ENCODE measurements around the gene SAMD5. TPM values are rescaled to one million over a fixed set of nuclear protein-coding genes. Genes with fewer than 3 reads are reported as not detected.

The SAMD5 gene
- total and polyA plus RNA-seq, 2 donors (not counting 1 experiment from before 2014, with no cell fraction given): 4.0 to 5.9 TPM

DNA sequence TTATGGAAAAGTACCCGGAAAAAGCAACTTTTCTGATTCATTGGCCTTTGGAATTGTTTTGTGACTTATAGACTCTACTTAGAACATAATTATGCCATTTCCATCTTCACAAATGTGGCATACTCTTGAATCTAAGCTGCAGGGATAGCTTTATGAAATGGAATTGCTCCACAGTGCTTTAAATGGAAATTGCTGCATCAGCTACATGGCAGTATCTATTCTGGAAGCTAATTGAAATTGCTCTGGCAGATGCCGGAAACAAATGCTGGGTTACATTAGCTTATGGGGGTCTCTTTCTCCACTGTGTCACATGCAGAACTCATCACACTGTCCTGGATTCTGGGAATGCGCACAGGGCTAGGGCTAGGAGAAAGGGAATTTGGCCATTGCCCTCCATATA is 108.9 kb downstream of the SAMD5 start:
- no peak for DNase-seq (ENCODE audit: low read depth in 2 of 2)
- TF ChIP-seq, protein P1, sequence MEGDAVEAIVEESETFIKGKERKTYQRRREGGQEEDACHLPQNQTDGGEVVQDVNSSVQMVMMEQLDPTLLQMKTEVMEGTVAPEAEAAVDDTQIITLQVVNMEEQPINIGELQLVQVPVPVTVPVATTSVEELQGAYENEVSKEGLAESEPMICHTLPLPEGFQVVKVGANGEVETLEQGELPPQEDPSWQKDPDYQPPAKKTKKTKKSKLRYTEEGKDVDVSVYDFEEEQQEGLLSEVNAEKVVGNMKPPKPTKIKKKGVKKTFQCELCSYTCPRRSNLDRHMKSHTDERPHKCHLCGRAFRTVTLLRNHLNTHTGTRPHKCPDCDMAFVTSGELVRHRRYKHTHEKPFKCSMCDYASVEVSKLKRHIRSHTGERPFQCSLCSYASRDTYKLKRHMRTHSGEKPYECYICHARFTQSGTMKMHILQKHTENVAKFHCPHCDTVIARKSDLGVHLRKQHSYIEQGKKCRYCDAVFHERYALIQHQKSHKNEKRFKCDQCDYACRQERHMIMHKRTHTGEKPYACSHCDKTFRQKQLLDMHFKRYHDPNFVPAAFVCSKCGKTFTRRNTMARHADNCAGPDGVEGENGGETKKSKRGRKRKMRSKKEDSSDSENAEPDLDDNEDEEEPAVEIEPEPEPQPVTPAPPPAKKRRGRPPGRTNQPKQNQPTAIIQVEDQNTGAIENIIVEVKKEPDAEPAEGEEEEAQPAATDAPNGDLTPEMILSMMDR (conservative IDR thresholded peaks at IDR 0.05 in 1 of 2, IDR thresholded peaks at IDR 0.05 in 1 of 2; ENCODE audit: low read depth in 1 of 2, low read length in 2 of 2): no peak
- no peak for TF ChIP-seq EZH2 (IDR thresholded peaks at IDR 0.05; ENCODE audit: low read length, missing control alignments)
- no peak overlapping the region for H2AFZ ChIP-seq (ENCODE audit: low read length)
- no peaks in the 10 kb centered on the region for H4K20me1 ChIP-seq (ENCODE audit: control insufficient read depth, extremely low read depth, insufficient read depth, low read length)
- no peaks in the 10 kb centered on the region for H3K79me2 ChIP-seq (ENCODE audit: control insufficient read depth, insufficient read depth, low read length)
- H3K27me3 ChIP-seq (ENCODE audit: control insufficient read depth, insufficient read depth, low read length): no peaks in the 10 kb centered on the region
- no peaks in the 10 kb centered on the region for H3K9me3 ChIP-seq (ENCODE audit: control insufficient read depth, insufficient read depth, low read depth, low read length)
- H3K4me2 ChIP-seq (ENCODE audit: extremely low read depth, insufficient read depth, low read length): no peak overlapping the region
- no peak overlapping the region for H3K27ac ChIP-seq (ENCODE audit: insufficient read depth, low read length)
- peaks cover 18% of the 10 kb centered on the region for H3K4me1 ChIP-seq (ENCODE audit: control insufficient read depth, extremely low read depth, insufficient read depth, low read length)
- H3K4me3 ChIP-seq (replicated peaks in 1 of 4; ENCODE audit: control extremely low read depth in 1 of 4, insufficient read depth in 1 of 4, low read depth in 3 of 4, low read length in 4 of 4): no peak overlapping the region
- no peak overlapping the region for H3K9ac ChIP-seq (ENCODE audit: insufficient read depth, low read length)
- no peaks in the 10 kb centered on the region for H3K36me3 ChIP-seq (ENCODE audit: control insufficient read depth, insufficient read depth, low read length)

DNA sequence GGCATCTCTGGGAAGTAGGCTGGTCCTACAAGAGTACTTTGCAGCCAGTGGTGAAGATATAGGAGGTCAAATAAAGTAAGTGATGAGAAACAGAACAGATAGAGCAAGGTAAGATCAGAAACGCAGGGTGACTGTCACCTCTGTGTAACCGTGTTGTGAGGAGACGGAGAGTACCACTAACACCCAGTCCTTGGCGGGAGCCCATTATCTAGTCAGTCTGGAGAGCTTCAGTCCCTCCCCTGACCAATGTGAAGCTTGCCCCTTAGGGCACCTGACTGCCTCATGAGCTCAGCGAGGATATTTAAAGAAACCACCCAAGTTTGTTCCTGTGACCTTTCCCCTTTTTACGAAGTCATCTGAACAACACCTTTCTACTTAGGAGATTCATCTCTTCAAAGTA is 110.0 kb downstream of the SAMD5 start:
- H2AFZ ChIP-seq (ENCODE audit: low read length): no peak overlapping the region
- H4K20me1 ChIP-seq (ENCODE audit: control insufficient read depth, extremely low read depth, insufficient read depth, low read length): no peaks in the 10 kb centered on the region
- DNase-seq (ENCODE audit: low read depth in 2 of 2): no peak
- no peaks in the 10 kb centered on the region for H3K36me3 ChIP-seq (ENCODE audit: control insufficient read depth, insufficient read depth, low read length)
- no peak overlapping the region for H3K27ac ChIP-seq (ENCODE audit: insufficient read depth, low read length)
- H3K4me2 ChIP-seq (ENCODE audit: extremely low read depth, insufficient read depth, low read length): no peak overlapping the region
- H3K4me1 ChIP-seq (ENCODE audit: control insufficient read depth, extremely low read depth, insufficient read depth, low read length): peaks cover 18% of the 10 kb centered on the region
- H3K79me2 ChIP-seq (ENCODE audit: control insufficient read depth, insufficient read depth, low read length): no peaks in the 10 kb centered on the region
- H3K4me3 ChIP-seq (replicated peaks in 1 of 4; ENCODE audit: control extremely low read depth in 1 of 4, insufficient read depth in 1 of 4, low read depth in 3 of 4, low read length in 4 of 4): no peak overlapping the region
- no peak overlapping the region for H3K9ac ChIP-seq (ENCODE audit: insufficient read depth, low read length)
- H3K9me3 ChIP-seq (ENCODE audit: control insufficient read depth, insufficient read depth, low read depth, low read length): no peaks in the 10 kb centered on the region
- no peaks in the 10 kb centered on the region for H3K27me3 ChIP-seq (ENCODE audit: control insufficient read depth, insufficient read depth, low read length)
- TF ChIP-seq, protein P1 (conservative IDR thresholded peaks at IDR 0.05 in 1 of 2, IDR thresholded peaks at IDR 0.05 in 1 of 2; ENCODE audit: low read depth in 1 of 2, low read length in 2 of 2): no peak
- TF ChIP-seq EZH2 (IDR thresholded peaks at IDR 0.05; ENCODE audit: low read length, missing control alignments): no peak

DNA sequence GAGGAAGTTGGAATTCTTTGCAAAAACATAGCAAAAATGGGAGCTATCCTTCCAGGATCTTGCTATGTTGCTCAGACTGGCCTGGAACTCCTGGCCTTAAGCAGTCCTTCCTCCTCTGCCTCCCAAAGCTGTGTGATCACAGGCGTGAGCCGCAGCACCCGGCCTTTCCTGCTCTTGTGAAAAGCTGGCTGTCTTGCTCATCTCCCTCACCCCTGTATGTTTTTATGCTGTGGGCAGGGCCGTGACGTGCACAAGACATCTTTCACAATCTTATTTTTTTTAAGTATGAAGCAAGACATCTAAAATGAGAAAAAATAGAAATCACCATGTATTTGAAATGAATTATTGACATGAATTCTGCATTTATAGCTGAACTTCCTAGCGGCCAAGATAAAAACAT is 110.4 kb downstream of the SAMD5 start:
- H3K79me2 ChIP-seq (ENCODE audit: control insufficient read depth, insufficient read depth, low read length): no peaks in the 10 kb centered on the region
- no peak overlapping the region for H2AFZ ChIP-seq (ENCODE audit: low read length)
- peak in 1 of 2 donors; percentile 93 for DNase-seq (ENCODE audit: low read depth in 2 of 2)
- TF ChIP-seq EZH2 (IDR thresholded peaks at IDR 0.05; ENCODE audit: low read length, missing control alignments): no peak
- TF ChIP-seq, protein P1 (conservative IDR thresholded peaks at IDR 0.05 in 1 of 2, IDR thresholded peaks at IDR 0.05 in 1 of 2; ENCODE audit: low read depth in 1 of 2, low read length in 2 of 2): no peak
- no peak overlapping the region for H3K9ac ChIP-seq (ENCODE audit: insufficient read depth, low read length)
- H3K27me3 ChIP-seq (ENCODE audit: control insufficient read depth, insufficient read depth, low read length): no peaks in the 10 kb centered on the region
- no peaks in the 10 kb centered on the region for H4K20me1 ChIP-seq (ENCODE audit: control insufficient read depth, extremely low read depth, insufficient read depth, low read length)
- no peak overlapping the region for H3K4me3 ChIP-seq (replicated peaks in 1 of 4; ENCODE audit: control extremely low read depth in 1 of 4, insufficient read depth in 1 of 4, low read depth in 3 of 4, low read length in 4 of 4)
- H3K9me3 ChIP-seq (ENCODE audit: control insufficient read depth, insufficient read depth, low read depth, low read length): no peaks in the 10 kb centered on the region
- no peak overlapping the region for H3K4me2 ChIP-seq (ENCODE audit: extremely low read depth, insufficient read depth, low read length)
- H3K27ac ChIP-seq (ENCODE audit: insufficient read depth, low read length): no peak overlapping the region
- H3K4me1 ChIP-seq (ENCODE audit: control insufficient read depth, extremely low read depth, insufficient read depth, low read length): peaks cover 18% of the 10 kb centered on the region
- H3K36me3 ChIP-seq (ENCODE audit: control insufficient read depth, insufficient read depth, low read length): no peaks in the 10 kb centered on the region
